ENCODE results near the gene CADM4. TPM values are rescaled to one million over a fixed set of nuclear protein-coding genes. Genes with fewer than 3 reads are reported as not detected.
"Not testable (repeated sequence)": the region's sequence is repeated elsewhere in the genome, so short reads cannot be mapped to it uniquely, and the experiment has no call there.

Gene CADM4
- total and polyA plus RNA-seq, 8 donors = 5.9 to 11.3 (median 8.7) TPM

DNA sequence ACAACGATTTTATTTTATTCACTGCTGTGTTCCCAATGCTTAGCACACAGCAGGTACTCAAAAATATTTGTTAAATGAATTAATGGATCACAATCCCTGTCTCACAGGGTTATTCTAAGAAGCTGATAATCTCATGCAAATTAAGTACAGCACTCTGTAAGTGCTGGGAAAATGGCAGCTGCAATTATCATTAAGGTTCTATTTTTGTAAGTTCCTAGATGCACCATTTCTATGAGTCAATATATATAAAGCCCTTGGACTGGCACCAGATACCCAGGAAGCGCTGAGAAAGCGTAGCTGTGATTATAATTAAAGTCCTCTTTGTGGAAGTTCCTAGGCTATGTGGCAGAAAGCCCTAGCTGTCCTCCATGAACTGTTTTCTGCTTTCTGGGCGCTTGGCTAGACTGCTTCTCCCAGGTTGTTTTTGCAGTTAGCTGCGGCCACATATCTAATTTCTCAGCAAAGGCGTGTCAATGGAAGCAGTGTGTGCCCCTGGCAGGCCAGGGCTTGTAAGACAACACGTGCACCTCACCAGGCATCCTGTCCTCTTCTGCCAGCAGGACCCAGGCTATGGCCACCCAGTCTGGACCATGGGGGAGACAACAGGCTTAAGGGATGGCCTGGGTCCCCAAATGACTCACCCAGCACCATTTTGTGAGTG lies 33.0 kb downstream of the CADM4 start:
- no peaks in the 10 kb centered on the region for H3K27me3 ChIP-seq
- no peaks in the 10 kb centered on the region for H3K4me1 ChIP-seq
- TF ChIP-seq CTCF (IDR thresholded peaks at IDR 0.05) = no peak
- peak in 2 of 4 donors; percentile 24 to 25 for ATAC-seq
- no peak for FAIRE-seq
- H3K4me3 ChIP-seq = no peak overlapping the region
- H3K9me3 ChIP-seq = no peaks in the 10 kb centered on the region
- DNase-seq = peak in 1 of 6 donors; percentile 12
- WGBS, 2 donors = 46 to 50% methylated on average over 7 of the region's 7 CpGs
- peaks cover 0 to 1% (median 0%) of the 10 kb centered on the region in 3 donors for H3K36me3 ChIP-seq
- H3K27ac ChIP-seq = no peak overlapping the region
- intact Hi-C loops (cut with DNase I) = no loop called here

GRCh38 chr19:43605875-43606568 lies 33.6 kb downstream of the CADM4 start:
- DNase-seq (no peak), ATAC-seq (peak in 2 of 4 donors; percentile 26 to 28), FAIRE-seq (no peak)
- no peak for TF ChIP-seq CTCF (IDR thresholded peaks at IDR 0.05)
- H3K9me3 ChIP-seq = no peaks in the 10 kb centered on the region
- no peak overlapping the region for H3K27ac ChIP-seq
- intact Hi-C loops (cut with DNase I) = no loop called here
- no peak overlapping the region for H3K4me3 ChIP-seq
- H3K4me1 ChIP-seq = no peaks in the 10 kb centered on the region
- no peaks in the 10 kb centered on the region for H3K27me3 ChIP-seq
- WGBS, 2 donors = 45 to 57% methylated on average over 7 of the region's 7 CpGs
- no peaks in the 10 kb centered on the region for H3K36me3 ChIP-seq

DNA sequence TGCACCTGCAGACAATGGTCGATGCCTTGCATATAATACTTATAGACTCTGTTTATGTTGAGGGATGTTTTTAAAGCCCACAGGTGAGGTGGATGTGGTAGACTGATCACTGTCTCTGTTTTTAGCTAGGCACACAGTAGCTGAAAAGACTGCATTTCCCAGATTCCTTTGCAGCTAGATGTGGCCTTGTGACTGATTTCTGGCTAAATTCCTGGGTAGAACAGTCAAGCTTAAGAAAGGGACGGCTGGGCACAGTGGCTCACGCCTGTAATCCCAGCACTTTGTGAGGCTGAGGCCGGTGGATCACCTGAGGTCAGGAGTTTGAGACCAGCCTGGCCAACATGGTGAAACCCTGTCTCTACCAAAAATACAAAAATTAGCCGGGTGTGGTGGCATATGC lies 39.3 kb downstream of the CADM4 start:
- DNase-seq; H3K27me3 ChIP-seq; intact Hi-C loops (cut with DNase I); H3K9me3 ChIP-seq; ATAC-seq; H3K36me3 ChIP-seq; H3K4me3 ChIP-seq; H3K27ac ChIP-seq; FAIRE-seq: not testable (repeated sequence)
- peaks cover 6 to 12% (median 9%) of the 10 kb centered on the region in 3 donors for H3K4me1 ChIP-seq
- WGBS, 2 donors = 56 to 60% methylated on average over 5 of the region's 5 CpGs

DNA sequence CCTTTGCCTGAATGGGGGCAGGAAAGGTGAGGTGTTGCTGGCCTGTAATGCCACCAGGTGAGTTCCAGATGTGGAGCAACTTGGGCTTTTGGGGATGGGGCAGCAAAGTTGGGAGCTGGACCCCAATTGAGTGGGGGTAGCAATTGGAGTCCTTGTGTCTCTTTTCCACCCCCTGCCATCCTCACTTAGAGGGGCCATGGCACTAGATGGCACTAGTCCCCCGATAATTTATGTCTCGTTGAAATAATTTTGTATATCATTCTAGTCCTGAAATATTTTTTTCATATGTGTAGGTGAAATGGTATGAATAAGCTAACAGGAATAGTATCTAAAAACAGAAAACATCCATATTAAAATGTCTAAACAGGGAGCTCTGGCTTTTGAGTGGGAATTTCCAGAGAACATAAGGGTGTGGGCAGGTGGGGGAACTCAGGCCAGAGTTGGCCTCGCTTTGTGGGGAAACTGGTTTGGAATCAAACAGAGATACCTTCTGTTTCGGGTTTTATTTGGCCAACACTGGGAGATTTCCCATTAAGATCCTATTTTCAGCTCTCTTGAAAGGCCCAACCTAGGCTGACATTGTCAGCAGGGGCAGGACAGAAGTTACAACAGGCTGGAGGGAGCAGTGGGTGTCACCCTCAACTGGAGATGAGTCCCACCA lies 39.9 kb downstream of the CADM4 start:
- Histone ChIP-seq H3K9me3 (no peaks in the 10 kb centered on the region), H3K36me3 (peaks cover 0 to 5% (median 0%) of the 10 kb centered on the region in 3 donors), H3K4me3 (no peak overlapping the region), H3K27me3 (no peaks in the 10 kb centered on the region), H3K4me1 (peaks cover 6 to 12% (median 12%) of the 10 kb centered on the region in 3 donors), H3K27ac (no peak overlapping the region)
- intact Hi-C loops (cut with DNase I) = no loop called here
- DNase-seq (no peak), ATAC-seq (no peak), FAIRE-seq (no peak)
- TF ChIP-seq CTCF (IDR thresholded peaks at IDR 0.05) = no peak
- 65 to 73% methylated on average over 4 of the region's 4 CpGs for WGBS, 2 donors

DNA sequence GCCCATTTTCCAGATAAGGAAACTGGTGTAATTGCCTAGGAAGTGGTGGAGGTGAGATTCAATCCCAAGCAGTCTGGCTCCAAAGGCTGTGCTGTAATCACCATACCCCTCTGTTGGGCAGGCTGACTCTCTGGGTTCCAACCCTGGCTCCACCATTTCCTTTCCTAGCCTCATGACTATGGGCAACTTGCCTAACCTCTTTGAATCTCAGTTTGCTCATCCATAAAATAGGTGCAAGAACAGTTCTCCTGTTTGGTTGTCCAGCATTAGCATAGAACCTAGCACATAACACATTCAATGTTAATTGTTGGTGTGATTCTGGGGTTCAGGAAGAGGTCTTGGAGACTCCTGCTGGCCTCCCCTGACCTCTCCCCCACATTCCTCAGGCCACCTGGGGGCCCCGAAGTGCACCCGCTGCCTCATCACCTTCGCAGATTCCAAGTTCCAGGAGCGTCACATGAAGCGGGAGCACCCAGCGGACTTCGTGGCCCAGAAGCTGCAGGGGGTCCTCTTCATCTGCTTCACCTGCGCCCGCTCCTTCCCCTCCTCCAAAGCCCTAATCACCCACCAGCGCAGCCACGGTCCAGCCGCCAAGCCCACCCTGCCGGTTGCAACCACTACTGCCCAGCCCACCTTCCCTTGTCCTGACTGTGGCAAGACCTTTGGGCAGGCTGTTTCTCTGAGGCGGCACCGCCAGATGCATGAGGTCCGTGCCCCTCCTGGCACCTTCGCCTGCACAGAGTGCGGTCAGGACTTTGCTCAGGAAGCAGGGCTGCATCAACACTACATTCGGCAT lies 41.0 kb downstream of the CADM4 start:
- DNase-seq (no peak), ATAC-seq (no peak), FAIRE-seq (no peak)
- H3K4me3 ChIP-seq = no peak overlapping the region
- 87 to 90% methylated on average over 19 of the region's 19 CpGs for WGBS, 2 donors
- H3K27me3 ChIP-seq = no peaks in the 10 kb centered on the region
- TF ChIP-seq CTCF (IDR thresholded peaks at IDR 0.05) = no peak
- no peak overlapping the region for H3K27ac ChIP-seq
- intact Hi-C loops (cut with DNase I) = no loop called here
- peaks cover 0 to 5% (median 0%) of the 10 kb centered on the region in 3 donors for H3K36me3 ChIP-seq
- no peaks in the 10 kb centered on the region for H3K9me3 ChIP-seq
- peaks cover 6 to 21% (median 17%) of the 10 kb centered on the region in 3 donors for H3K4me1 ChIP-seq
